ENCODE results near the gene RBMS3. TPM values are rescaled to one million over a fixed set of nuclear protein-coding genes. Genes with fewer than 3 reads are reported as not detected.

Gene RBMS3
- total RNA-seq, 1 donor from 2014 or later: 0.47 TPM

GRCh38 chr3:29567501-29567900, 286.6 kb downstream of the RBMS3 start:
- Histone ChIP-seq H3K4me3 (no peak overlapping the region), H3K4me2 (no peak overlapping the region), H4K20me1 (ENCODE audit: low read depth) (no peaks in the 10 kb centered on the region), H2AFZ (replicated peaks) (no peak overlapping the region), H3K9ac (no peak overlapping the region), H3K79me2 (ENCODE audit: low read depth) (no peaks in the 10 kb centered on the region), H3K36me3 (no peaks in the 10 kb centered on the region), H3K27me3 (no peaks in the 10 kb centered on the region), H3F3A (ENCODE audit: low read depth) (no peaks in the 10 kb centered on the region), H3K4me1 (no peaks in the 10 kb centered on the region), H3K27ac (no peak overlapping the region), H3K9me3 (ENCODE audit: low read depth) (no peaks in the 10 kb centered on the region)
- H3K36me3 Mint-ChIP-seq: no peaks in the 10 kb centered on the region
- peaks cover 7% of the 10 kb centered on the region for H3K4me1 Mint-ChIP-seq
- no peaks in the 10 kb centered on the region for H3K27me3 Mint-ChIP-seq (ENCODE audit: insufficient read depth, low read depth)
- TF ChIP-seq CTCF (IDR thresholded peaks at IDR 0.05) (no peak), EZH2 (IDR thresholded peaks at IDR 0.05) (no peak), EZH2phosphoT487 (IDR thresholded peaks at IDR 0.05) (no peak)
- H3K4me3 Mint-ChIP-seq: no peak overlapping the region
- H3K27ac Mint-ChIP-seq: no peak overlapping the region
- peaks cover 8% of the 10 kb centered on the region for H3K9me3 Mint-ChIP-seq
- no peak for DNase-seq (ENCODE audit: low spot score)

GRCh38 chr3:29568355-29568754, 287.5 kb downstream of the RBMS3 start:
- H3K4me3 ChIP-seq: no peak overlapping the region
- no peak overlapping the region for H3K9ac ChIP-seq
- H3K27me3 Mint-ChIP-seq (ENCODE audit: insufficient read depth, low read depth): no peaks in the 10 kb centered on the region
- no peak for TF ChIP-seq EZH2phosphoT487 (IDR thresholded peaks at IDR 0.05)
- TF ChIP-seq EZH2 (IDR thresholded peaks at IDR 0.05): no peak
- TF ChIP-seq CTCF (IDR thresholded peaks at IDR 0.05): no peak
- H3K79me2 ChIP-seq (ENCODE audit: low read depth): no peaks in the 10 kb centered on the region
- peaks cover 7% of the 10 kb centered on the region for H3K4me1 Mint-ChIP-seq
- peaks cover 8% of the 10 kb centered on the region for H3K9me3 Mint-ChIP-seq
- no peaks in the 10 kb centered on the region for H4K20me1 ChIP-seq (ENCODE audit: low read depth)
- H3K27me3 ChIP-seq: no peaks in the 10 kb centered on the region
- no peaks in the 10 kb centered on the region for H3K36me3 Mint-ChIP-seq
- H3K4me2 ChIP-seq: no peak overlapping the region
- H3K27ac ChIP-seq: no peak overlapping the region
- no peak overlapping the region for H2AFZ ChIP-seq (replicated peaks)
- no peak for DNase-seq (ENCODE audit: low spot score)
- no peaks in the 10 kb centered on the region for H3F3A ChIP-seq (ENCODE audit: low read depth)
- no peaks in the 10 kb centered on the region for H3K4me1 ChIP-seq
- H3K9me3 ChIP-seq (ENCODE audit: low read depth): no peaks in the 10 kb centered on the region
- H3K4me3 Mint-ChIP-seq: no peak overlapping the region
- H3K36me3 ChIP-seq: no peaks in the 10 kb centered on the region
- no peak overlapping the region for H3K27ac Mint-ChIP-seq

- H3K27ac Mint-ChIP-seq: no peak overlapping the region
- no peak overlapping the region for H2AFZ ChIP-seq (replicated peaks)
- H3K9me3 ChIP-seq (ENCODE audit: low read depth): no peaks in the 10 kb centered on the region
- no peak overlapping the region for H3K27ac ChIP-seq
- no peak overlapping the region for H3K9ac ChIP-seq
- H3K4me2 ChIP-seq: no peak overlapping the region
- DNase-seq (ENCODE audit: low spot score): no peak
- no peak for TF ChIP-seq CTCF (IDR thresholded peaks at IDR 0.05)
- no peak for TF ChIP-seq EZH2phosphoT487 (IDR thresholded peaks at IDR 0.05)
- no peak for TF ChIP-seq EZH2 (IDR thresholded peaks at IDR 0.05)
- no peaks in the 10 kb centered on the region for H3K36me3 Mint-ChIP-seq
- H3K9me3 Mint-ChIP-seq: peaks cover 10% of the 10 kb centered on the region
- H3F3A ChIP-seq (ENCODE audit: low read depth): no peaks in the 10 kb centered on the region
- H4K20me1 ChIP-seq (ENCODE audit: low read depth): no peaks in the 10 kb centered on the region
- no peaks in the 10 kb centered on the region for H3K36me3 ChIP-seq
- H3K4me3 ChIP-seq: no peak overlapping the region
- H3K4me1 ChIP-seq: peaks cover 13% of the 10 kb centered on the region
- no peak overlapping the region for H3K4me3 Mint-ChIP-seq
- H3K4me1 Mint-ChIP-seq: peaks cover 9% of the 10 kb centered on the region
- H3K79me2 ChIP-seq (ENCODE audit: low read depth): no peaks in the 10 kb centered on the region
- H3K27me3 Mint-ChIP-seq (ENCODE audit: insufficient read depth, low read depth): peaks cover 2% of the 10 kb centered on the region
- no peaks in the 10 kb centered on the region for H3K27me3 ChIP-seq
These were observed 295.3 kb downstream of the RBMS3 start for GRCh38 chr3:29576181-29576580.
